ENCODE data around the gene IFIT1. TPM values are rescaled to one million over a fixed set of nuclear protein-coding genes. Genes with fewer than 3 reads are reported as not detected.
"Not testable (repeated sequence)": the region's sequence is repeated elsewhere in the genome, so short reads cannot be mapped to it uniquely, and the experiment has no call there.

The IFIT1 gene
- polyA plus RNA-seq, 10 donors = 30.4 to 63.9 (median 43.9) TPM

GRCh38 chr10:89393898-89394297 is 1.5 kb downstream of the IFIT1 start:
- DNase-seq = no peak

- DNase-seq = no peak
These were observed 2.7 kb downstream of the IFIT1 start for GRCh38 chr10:89395141-89395540.

- DNase-seq = peak in 2 of 3 donors; percentile 32 to 70
These were observed 5.8 kb downstream of the IFIT1 start for GRCh38 chr10:89398003-89398749.

GRCh38 chr10:89399956-89400355 is 7.5 kb downstream of the IFIT1 start:
- DNase-seq = no peak

GRCh38 chr10:89403043-89403442 is 10.6 kb downstream of the IFIT1 start:
- no peak for DNase-seq

GRCh38 chr10:89404104-89405047 is 12.0 kb downstream of the IFIT1 start:
- DNase-seq = peak in 2 of 3 donors; percentile 20 to 46

GRCh38 chr10:89406178-89406577 is 13.8 kb downstream of the IFIT1 start:
- DNase-seq = not testable (repeated sequence)

- not testable (repeated sequence) for DNase-seq
These were observed 15.4 kb downstream of the IFIT1 start for GRCh38 chr10:89407792-89408191.

GRCh38 chr10:89409282-89409681 is 16.9 kb downstream of the IFIT1 start:
- not testable (repeated sequence) for DNase-seq

- not testable (repeated sequence) for DNase-seq
These were observed 18.1 kb downstream of the IFIT1 start for GRCh38 chr10:89410551-89410950.

GRCh38 chr10:89411135-89411534 is 18.7 kb downstream of the IFIT1 start:
- not testable (repeated sequence) for DNase-seq

GRCh38 chr10:89412276-89412675 is 19.9 kb downstream of the IFIT1 start:
- not testable (repeated sequence) for DNase-seq

GRCh38 chr10:89413398-89413912 is 21.0 kb downstream of the IFIT1 start:
- no peak for DNase-seq

- peak; percentile 75 to 96 (median 89) for DNase-seq
These were observed 21.9 kb downstream of the IFIT1 start, which contains the start of gene IFIT5 for GRCh38 chr10:89414146-89414878. Gene IFIT5, plus strand, starts transcription at chr10:89414568. Its CDS starts 231 bp downstream, at chr10:89414799.

GRCh38 chr10:89414879-89415821 is 22.7 kb downstream of the IFIT1 start:
- DNase-seq = peak; percentile 44 to 92 (median 64)

- DNase-seq = no peak
These were observed 24.0 kb downstream of the IFIT1 start for GRCh38 chr10:89416465-89416864.

- DNase-seq = peak in 1 of 3 donors; percentile 30
These were observed 27.1 kb downstream of the IFIT1 start for GRCh38 chr10:89419548-89419947.

- no peak for DNase-seq
These were observed 28.6 kb downstream of the IFIT1 start for GRCh38 chr10:89421018-89421476.

- no peak for DNase-seq
These were observed 32.6 kb downstream of the IFIT1 start for GRCh38 chr10:89425000-89425399.

GRCh38 chr10:89426230-89426868 is 33.9 kb downstream of the IFIT1 start:
- DNase-seq = peak; percentile 43 to 79 (median 55)
